GM15510 (cell line): ENCODE measurements around the gene TBPL1.

Experiments
- POLR2A ChIP-seq: IDR thresholded peaks from 3 replicates; pipeline ENCODE4 v1.6.1; 2011; ENCODE audit warnings: borderline replicate concordance; ENCODE audit not compliant: insufficient read length; ENCODE audit errors: extremely low read depth

Gene TBPL1

GRCh38 chr6:133983099-133983939 is 30.3 kb downstream of the TBPL1 start:
- TF ChIP-seq POLR2A, result no peak

- no peak for TF ChIP-seq POLR2A
These were observed 32.9 kb downstream of the TBPL1 start for GRCh38 chr6:133985970-133986369.

GRCh38 chr6:133986942-133987341 is 33.9 kb downstream of the TBPL1 start:
- no peak for TF ChIP-seq POLR2A

DNA sequence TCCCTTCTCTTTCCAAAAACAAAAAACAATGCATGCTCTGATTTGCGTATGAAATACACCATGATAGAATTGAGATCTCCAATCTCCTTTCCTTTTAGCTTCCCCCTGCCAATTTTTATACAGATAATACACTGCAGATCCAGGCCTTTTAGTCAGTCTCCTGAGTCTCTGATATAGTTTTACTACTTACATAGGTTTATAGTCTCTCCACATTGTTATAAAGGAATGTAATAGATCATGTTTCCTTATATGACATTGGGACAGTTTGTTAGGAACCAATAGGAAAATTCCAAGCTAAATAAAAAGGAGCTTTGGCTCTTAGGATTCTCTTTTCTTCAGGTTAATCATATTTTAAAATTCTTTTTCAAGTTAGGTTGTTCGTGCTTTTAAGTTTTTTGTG is 36.5 kb downstream of the TBPL1 start:
- no peak for TF ChIP-seq POLR2A

GRCh38 chr6:133990321-133990720 is 37.3 kb downstream of the TBPL1 start:
- no peak for TF ChIP-seq POLR2A

DNA sequence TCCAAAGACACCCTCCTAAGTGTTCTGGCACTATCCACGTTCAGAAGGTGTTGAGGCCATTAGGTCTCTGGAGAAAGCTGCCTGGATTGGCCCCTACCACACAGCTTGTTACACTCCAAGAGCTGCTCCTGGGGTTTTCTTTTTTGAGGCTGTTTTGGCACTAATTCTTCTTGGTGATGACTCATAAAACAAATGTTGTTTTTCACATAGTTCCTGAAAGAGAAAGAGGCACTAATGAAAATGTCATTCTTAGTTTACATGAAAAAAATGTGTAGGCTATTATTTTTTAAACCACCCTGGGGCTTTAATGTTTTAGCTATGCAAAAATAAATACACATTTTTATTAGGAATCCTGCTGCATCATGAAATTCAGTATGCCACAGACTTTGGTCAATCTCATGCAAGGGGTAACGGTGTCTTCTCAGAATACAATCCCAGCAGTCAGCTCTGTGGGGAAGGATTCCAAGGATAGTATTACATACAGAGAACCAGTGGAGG is 38.1 kb downstream of the TBPL1 start:
- no peak for TF ChIP-seq POLR2A

- TF ChIP-seq POLR2A, result no peak
These were observed 40.1 kb downstream of the TBPL1 start for GRCh38 chr6:133992992-133993680.

DNA sequence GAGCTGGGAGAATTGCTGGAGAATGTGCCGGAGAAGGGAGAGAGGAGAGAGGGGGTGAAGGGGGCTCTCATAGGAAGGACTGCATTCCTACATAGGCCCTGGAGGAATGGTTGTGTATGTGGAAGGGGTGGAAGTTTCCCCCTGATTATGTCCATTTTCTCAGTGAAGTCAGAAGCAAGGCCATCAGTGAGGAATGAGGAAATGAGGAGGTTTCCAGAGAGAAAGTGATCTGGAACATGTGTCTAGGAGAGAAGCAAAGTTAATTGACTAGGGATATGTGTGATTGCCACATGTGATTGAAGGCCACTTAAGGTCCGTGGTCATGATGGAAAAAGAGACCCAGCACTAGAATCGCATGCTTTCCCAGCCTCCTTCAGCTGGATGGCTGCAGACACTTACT is 42.3 kb downstream of the TBPL1 start:
- no peak for TF ChIP-seq POLR2A

GRCh38 chr6:133995758-133996157 is 42.7 kb downstream of the TBPL1 start:
- TF ChIP-seq POLR2A, result no peak

- no peak for TF ChIP-seq POLR2A
These were observed 44.2 kb downstream of the TBPL1 start for GRCh38 chr6:133997267-133997666.

GRCh38 chr6:133999305-133999704 is 46.3 kb downstream of the TBPL1 start:
- no peak for TF ChIP-seq POLR2A

GRCh38 chr6:134000443-134000842 is 47.4 kb downstream of the TBPL1 start:
- no peak for TF ChIP-seq POLR2A

DNA sequence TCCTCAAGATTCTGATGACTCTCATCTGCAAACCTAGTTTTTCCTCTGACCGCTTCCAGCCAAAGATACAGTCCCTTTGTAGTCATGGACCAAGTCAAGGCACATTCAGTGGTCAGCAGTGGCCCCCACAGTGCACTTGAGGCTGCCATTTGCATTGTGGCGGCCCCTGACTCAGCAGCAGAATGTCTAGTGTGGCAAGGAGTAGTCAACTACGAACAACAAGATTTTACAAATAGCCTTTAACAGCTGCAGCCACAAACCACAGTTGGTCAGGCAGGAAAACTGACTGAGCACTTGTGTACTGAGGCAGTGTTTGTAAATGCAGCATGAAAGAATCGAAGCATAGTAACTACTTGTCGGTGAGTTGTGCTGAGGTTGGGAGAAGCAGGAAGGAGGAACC is 49.8 kb downstream of the TBPL1 start:
- no peak for TF ChIP-seq POLR2A

- TF ChIP-seq POLR2A, result no peak
These were observed 50.5 kb downstream of the TBPL1 start for GRCh38 chr6:134003542-134003951.

GRCh38 chr6:134004714-134005113 is 51.7 kb downstream of the TBPL1 start:
- no peak for TF ChIP-seq POLR2A

GRCh38 chr6:134005800-134006199 is 52.8 kb downstream of the TBPL1 start:
- no peak for TF ChIP-seq POLR2A
